ENCODE measurements around the gene FAM209A.
"Not testable (repeated sequence)": the region's sequence is repeated elsewhere in the genome, so short reads cannot be mapped to it uniquely, and the experiment has no call there.

FAM209A gene

DNA sequence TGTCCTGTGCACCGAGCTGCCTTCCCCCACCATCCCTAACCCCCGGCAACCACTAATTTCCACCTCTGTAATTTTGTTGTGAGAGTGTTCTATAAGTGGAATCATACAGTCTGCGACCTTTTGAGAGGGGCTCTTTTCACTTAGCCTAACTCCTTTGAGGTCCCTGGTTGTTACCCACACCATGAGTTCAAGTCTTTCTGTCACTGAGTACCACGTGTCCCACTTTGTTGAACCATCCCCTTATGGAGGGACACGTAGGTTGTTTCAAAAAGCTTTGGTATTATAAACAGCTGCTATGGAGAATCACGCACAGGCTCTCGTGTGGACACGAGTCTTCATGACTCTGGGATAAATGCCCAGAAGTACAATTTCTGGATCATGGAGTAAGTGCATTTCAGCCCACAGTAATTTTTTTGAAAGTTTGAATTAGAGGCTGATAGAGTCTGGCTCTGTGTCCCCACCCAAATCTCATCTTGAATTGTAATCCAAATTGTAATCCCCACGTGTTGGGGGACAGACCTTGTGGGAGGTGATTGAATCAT is 18.0 kb downstream of the FAM209A start:
- FAIRE-seq = no peak

DNA sequence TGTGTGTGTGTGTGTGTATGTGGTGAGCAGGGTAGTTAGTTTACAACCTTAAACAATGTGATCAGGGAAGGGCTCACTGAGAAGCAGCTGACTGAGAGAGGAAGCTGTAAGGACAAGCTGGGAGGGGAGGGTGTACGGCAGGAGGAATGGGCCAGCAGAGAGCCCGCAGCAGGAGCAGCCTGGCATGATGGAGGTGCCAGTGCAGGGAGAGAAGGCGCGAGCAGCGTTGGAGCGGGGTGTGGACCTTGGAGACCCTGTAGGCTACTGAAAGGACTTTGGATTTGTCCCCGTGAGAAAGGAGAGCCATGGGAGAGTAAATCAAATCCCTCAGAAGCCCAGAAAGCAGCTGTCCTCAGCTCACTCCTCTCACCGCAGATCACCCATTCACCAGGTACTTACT is 27.0 kb downstream of the FAM209A start:
- no peak for FAIRE-seq

DNA sequence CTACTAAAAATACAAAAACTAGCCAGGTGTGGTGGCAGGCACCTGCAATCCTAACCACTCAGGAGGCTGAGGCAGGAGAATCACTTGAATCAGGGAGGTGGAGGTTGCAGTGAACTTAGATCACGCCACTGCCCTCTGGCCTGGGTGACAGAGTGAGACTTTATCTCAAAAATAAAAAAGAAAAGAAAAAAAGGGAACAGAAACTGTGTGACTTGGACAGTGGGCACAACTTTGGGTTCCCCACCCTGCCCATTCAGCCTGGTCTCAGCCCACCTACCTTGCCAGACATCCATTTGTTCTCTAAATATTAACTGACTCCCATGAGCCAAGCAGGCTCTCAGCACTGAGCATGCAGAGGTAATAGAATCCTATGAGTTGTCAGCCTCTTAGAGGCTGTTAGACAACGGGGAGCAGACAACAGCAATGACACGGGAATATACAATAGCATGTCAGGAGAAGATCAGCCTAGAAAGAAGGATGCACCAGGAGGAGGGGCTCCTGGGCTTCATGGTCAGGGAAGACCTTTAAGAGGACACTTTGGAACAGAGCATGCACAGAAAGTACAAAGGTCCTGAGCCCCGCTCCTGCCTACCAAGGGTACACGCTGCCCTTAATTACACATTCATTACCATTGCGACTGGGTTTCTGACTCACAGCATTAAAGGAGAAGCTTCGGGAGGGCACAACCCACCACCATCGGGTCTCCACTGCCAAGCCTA is 28.5 kb downstream of the FAM209A start:
- FAIRE-seq = no peak

DNA sequence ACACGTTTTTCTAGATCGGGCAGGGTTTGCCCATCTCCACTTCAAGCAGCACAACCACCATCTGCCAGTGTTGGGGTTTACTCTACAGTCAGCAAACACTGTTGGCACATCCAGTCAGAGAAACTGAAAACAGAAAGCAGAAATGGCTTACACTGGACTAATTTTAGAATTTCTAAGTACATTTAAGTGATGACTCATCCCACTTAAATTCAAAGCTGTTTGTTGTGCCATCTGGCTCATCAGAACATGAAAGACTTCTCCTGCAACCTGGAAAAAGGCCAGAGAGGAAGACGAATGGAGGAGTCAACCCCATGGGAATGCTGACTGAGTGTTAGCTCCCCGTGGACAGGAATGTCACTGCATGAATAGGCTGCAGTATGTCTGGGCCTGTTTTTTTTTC is 30.3 kb downstream of the FAM209A start:
- FAIRE-seq = no peak

DNA sequence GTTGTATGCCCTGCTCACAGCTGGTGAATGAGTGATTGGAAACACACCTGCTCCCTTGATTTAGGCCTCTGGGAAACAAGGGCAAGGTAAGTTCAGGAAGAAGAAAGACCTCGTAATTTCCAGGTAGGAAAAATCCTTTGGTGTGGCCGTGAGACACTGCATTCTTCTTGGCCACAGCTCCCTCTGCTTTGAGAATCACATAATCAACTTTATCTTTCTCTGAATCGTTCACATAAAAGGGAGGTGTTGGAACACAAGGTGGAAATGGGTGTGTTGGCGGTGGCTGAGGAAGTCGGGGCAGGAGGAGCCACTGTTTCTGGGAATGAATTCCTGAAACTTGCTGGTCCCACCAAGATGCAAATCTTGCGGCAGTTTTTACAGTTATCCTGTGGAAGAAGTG is 34.4 kb downstream of the FAM209A start:
- FAIRE-seq = no peak

DNA sequence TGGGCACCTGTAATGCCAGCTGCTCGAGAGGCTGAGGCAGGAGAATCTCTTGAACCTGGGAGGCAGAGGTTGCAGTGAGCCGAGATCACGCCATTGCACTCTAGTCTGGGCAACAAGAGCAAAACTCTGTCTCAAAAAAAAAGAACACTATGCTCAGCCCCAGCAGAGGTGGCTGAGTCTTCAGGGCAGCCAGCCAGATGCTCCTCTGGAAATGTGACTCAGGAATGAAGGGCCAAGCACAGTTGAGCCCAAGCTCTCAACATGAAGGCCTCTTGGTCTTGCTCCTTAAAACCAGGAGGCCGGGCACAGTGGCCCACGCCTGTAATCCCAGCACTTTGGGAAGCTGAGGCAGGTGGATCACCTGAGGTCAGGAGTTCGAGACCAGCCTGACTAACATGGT is 40.0 kb downstream of the FAM209A start:
- FAIRE-seq = not testable (repeated sequence)

DNA sequence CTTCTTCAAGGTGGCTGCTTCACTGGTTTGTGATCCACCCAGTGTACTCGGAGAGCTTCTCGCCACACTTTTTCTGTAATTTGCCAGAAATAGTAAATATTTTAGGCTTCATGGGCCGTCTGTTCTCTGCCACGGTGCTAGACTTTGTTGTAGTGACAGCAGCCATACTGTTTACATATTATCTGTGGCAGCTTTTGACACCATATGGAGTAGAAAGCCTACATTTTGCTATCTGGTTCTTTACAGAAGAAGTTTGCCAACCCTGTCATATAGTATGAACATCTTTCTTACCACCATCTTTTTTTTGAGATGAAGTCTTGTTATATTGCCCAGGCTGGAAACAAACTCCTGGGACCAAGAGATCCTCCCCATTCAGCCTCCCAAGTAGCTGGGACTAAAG is 41.0 kb downstream of the FAM209A start:
- FAIRE-seq = no peak

DNA sequence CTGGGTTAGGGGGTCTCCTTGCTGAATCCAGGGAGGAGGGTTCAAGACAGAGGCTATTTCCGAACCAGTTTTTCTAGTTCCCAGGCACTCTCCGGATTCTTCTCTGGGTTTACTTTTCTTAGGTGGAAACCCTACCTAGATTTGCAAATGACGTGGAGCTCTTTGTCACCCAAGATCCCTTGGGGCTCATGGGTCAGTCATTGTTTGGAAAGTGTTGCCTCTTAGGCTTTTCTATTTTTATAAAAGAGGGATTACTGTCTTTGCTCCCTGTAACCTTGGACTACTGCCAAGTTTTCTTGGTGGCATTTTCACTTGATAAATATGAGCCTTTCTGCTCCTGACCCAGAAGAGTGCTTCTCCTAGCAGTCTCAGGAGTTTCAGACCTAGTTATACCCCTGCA is 42.1 kb downstream of the FAM209A start:
- no peak for FAIRE-seq

DNA sequence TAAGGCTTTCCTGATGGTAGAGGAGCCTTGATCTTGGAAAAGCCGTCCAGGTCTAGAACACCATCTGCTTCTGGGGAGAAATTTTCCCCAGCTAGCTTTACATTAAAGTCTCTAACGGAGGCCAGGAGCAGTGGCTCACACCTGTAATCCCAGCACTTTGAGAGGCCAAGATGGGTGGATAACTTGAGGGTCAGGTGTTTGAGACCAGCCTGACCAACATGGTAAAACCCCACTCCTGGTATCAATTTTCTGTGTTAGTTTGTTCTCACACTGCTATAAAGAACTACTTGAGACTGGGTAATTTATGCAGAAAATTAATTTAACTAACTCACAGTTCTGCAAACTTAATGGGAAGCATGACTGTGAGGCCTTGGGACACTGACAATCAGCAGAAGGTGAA is 46.3 kb downstream of the FAM209A start:
- no peak for FAIRE-seq

DNA sequence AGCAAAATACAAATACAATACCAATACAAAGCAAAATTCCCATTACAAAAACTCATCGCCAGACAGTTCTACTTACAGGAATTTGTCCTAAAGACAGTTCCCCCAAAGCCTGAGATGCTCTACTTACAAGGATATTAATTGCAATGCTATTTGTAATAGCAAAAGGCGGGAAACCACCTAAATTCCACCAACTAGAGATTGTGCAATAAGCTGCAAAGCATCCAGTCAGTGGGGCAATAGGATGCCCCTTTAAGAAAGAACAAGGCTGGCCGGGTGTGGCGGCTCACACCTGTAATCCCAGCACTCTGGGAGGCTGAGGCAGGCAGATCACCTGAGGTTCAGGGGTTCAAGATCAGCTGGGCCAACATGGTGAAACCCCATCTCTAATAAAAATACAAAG is 47.6 kb downstream of the FAM209A start:
- no peak for FAIRE-seq

DNA sequence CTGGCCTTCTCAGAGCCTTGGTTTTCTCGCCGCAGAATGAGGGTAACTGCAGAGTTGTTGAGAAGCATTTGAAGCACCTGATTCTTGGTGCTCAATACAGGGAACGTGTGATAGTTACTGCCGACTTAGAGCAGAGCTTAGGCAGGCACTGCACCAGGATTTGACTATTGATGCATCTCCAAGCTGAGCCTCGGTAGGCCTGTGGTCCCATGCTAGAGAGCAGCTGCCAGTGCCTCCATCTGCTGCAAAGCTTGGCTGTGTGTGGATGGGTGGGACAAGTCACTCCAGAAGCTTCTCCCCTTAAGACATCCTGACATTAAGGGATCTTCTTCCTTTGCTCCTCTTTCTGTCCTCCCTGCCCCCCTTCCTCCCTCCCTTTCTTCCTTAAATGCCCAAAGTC is 49.4 kb downstream of the FAM209A start:
- no peak for FAIRE-seq

DNA sequence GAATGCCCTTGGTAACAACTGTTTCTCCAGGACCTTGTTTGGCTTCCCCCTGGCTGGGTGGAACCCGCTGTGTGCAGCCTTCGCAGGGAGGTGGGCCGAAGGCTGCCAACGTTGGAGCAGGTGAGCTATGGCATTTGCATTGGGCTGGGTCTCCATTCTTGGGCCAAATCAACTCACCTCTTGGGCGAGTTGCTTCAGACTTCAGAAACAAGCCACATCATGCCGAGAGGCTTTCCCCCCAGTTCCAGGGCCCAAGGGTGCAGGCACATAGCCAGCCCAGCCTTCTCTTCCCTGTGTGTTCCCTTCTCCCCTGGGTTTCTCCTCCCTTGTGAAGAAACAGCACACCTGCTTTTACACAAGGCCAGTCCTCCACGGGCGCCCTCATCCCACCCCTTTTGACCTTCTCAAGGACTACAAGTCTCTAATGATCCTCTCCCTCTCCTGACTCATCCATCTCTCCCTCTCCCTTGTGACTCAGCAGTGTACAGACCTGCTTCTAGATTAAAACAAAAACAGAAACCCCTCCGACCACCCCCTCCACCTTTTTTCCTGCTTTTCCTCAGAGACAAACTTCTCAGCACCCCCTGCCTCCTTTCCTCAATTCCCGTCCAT is 50.1 kb downstream of the FAM209A start:
- FAIRE-seq = no peak

DNA sequence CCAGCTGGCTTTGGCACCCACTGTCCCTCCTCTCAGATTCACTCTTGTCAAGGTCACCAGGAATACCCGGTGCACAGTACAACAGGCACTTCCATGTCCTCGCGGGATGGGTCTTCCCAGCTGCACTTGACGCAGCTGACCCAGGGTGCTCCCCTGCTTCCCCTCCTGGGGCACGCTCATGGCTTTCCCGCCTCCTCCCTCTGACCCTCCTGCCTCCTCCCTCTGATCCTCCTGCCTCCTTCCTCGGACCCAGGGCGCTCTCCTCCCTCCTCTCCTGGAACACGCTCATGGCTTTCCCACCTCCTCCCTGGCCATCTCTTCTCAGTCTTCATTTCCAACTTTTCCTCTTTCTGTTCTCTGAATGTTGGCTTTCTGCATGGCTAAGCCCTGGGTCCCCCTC is 50.6 kb downstream of the FAM209A start:
- no peak for FAIRE-seq
